Measurements from ENCODE around the gene NPLOC4.
"Not testable (repeated sequence)": the region's sequence is repeated elsewhere in the genome, so short reads cannot be mapped to it uniquely, and the experiment has no call there.

NPLOC4 gene

DNA sequence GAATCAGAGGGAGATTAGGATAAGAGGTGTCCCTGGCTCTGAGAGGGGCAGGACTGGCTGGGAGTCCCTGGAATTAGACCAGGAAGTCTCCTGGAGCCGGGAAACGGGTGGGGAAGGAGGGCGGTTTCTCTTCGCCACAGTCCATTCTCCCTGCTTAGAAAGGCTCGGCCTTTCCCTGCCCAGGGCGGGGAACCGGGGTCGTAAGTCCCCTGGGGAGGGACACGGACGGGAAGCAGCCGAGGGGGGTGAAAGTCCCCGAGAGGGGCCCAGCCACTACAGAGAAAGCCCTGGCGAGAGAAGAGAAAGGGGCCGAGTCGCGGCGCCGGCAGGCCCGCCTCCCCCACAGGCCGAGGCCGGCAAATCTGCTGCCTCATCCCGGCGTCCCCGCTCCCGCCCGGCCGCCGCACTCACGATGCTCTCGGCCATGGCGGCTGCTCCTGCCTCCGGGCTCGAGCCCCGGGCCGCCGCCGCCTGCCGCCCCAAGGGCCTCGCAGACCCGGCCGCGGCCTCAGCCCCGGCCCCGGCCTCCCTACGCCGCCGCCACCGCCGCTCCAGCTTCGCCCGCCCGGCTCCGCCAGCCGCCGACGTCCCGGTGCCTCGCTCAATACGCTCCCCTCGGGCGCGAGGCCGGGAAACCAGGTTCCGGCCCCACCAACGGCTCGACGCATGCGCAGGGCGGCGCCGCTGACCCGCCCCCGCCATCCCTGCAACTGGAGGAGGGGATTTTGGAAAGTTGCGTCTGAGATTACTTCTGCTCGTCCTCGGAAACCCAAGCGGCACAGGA lies at the start of gene NPLOC4, which contains the start of gene TSPAN10:
NPLOC4 (minus strand) TSS at position 608 of the 784 bp plus-strand sequence; CDS start at position 426, 182 bp downstream.
TSPAN10 (plus strand) TSS at position 692 of the 784 bp plus-strand sequence. CDS start 5,217 bp downstream, outside the sequence.
- peak; percentile 100 for DNase-seq (ENCODE audit: low spot score)

- no peak for DNase-seq (ENCODE audit: low spot score)
Observed at GRCh38 chr17:81686614-81687013, 49.7 kb upstream of the NPLOC4 start.

DNA sequence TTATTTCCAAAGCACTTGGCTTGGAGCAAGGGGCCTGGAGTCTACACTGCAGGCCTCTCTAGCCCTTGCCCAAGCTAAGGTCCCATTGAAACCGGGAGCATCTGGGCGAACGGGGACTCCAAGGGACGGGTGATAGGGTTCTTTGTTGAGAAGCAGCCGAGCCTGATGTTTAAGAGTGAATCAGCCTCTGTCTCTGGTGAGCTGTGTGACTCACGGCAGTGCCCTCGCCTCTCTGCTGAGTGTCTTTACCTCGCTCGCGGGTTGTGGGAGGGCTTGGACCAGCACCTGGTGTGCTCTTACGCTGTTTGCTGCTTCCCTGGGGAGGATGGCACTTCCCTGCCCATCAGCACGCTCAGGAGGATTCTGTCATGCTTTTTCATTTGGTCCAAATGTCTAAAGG lies 48.2 kb upstream of the NPLOC4 start:
- DNase-seq (ENCODE audit: low spot score): peak; percentile 72

GRCh38 chr17:81684442-81684911 lies 47.6 kb upstream of the NPLOC4 start:
- DNase-seq (ENCODE audit: low spot score): peak; percentile 89

DNA sequence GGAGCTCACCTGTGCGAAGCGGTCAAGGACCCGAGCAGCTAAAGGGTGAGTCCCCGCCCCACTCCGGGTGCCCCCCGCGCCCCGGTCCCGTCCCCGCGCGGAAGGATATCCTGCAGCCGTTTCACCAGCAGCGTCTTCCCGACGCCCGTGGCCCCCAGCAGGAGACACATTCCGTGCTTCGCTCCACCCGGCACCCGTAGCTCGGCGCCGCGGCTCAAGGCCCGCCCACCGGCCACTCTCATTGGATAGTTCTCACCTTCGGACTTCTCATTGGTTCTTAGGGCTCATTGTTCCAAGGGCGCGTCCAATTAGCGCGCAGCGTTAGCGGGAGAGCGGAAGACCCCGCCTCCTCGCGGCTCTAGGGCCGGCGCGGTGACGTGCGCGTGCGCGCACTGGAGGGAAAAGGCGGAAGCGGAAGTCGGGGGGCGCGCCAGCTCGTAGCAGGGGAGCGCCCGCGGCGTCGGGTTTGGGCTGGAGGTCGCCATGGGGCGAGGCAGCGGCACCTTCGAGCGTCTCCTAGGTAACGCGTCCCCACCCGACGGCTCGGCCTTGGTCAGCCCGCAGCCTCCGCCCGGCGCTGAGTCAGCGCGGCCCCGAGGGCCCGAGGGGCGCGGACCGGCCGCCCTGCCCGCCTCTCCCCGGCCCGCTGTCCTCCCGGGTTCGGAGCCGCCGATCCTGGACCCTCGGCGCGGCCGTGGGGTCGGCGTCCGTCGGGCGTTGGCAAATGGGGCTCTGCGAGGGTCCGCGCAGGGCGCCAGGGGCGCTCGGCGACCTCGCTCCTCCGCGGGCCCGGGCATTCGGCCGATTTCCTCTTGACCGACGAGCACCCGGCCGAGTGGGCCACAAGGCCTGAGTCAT lies 46.9 kb upstream of the NPLOC4 start, which contains the start of the genes ARL16 and HGS:
ARL16 (minus strand) TSS at position 214 of the 858 bp plus-strand sequence; CDS start at position 170, 44 bp downstream.
HGS (plus strand) TSS at position 428 of the 858 bp plus-strand sequence; CDS start at position 484, 56 bp downstream.
- peak; percentile 99 for DNase-seq (ENCODE audit: low spot score)

DNA sequence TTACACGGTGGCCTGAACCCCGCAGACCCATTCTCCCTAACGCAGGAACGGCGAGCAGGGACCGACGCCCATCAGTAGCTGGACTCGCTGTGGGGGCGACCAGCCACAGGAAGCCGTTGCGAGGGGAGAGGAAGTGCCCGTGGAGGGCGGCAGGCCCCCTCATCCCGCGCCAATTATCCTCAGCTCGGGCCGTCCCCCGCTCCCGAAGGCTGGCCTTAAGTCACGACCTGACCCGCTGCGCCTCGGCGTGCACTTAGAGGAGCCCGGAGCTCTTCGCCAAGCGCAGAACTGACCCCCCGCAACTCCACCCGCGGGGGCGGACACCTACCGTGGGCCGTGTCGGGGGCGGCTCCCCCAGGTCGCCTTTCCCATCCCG lies 46.3 kb upstream of the NPLOC4 start:
- peak; percentile 37 for DNase-seq (ENCODE audit: low spot score)

- no peak for DNase-seq (ENCODE audit: low spot score)
Observed at GRCh38 chr17:81682565-81683207, 45.8 kb upstream of the NPLOC4 start.

DNA sequence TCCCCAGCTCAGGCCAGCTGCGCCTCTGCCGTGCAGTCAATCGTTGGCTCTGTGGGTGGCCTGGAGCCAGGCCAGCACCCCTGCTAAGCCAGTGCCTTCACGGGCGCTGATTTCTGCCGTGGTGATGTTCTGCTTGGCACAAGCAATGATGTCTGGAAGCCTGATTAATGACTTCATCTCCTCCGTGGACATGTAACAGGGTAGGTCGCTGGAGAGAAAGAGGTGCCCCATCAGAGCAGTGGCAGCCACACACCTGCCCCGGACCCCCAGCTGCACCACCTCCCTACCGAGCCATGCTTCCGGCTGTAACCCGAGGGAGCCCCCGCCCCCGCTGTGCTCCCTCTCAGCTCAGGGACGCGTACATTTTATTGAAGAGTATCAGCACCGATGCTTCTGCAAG lies 44.8 kb upstream of the NPLOC4 start:
- DNase-seq (ENCODE audit: low spot score): no peak

DNA sequence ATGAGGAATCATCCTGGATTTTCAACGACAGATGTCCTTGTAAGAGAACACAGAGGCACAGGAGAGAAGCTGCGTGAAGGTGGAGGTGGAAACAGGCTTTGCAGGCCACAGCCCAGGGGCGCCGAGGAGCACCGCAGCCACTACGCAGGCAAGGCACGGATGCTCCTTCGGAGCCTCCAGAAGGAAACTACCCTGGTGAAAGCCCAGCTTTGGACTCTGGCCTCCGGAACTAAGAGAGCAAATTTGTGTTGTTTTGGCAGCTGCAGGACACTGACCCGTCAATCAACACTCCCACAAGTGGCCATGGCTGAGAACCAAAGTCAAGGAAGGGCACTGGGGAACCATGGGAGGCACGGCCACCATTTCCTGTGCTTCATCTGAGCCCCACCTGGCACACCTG lies 43.2 kb upstream of the NPLOC4 start:
- no peak for DNase-seq (ENCODE audit: low spot score)

GRCh38 chr17:81676906-81677305 lies 40.0 kb upstream of the NPLOC4 start:
- DNase-seq (ENCODE audit: low spot score): no peak

DNA sequence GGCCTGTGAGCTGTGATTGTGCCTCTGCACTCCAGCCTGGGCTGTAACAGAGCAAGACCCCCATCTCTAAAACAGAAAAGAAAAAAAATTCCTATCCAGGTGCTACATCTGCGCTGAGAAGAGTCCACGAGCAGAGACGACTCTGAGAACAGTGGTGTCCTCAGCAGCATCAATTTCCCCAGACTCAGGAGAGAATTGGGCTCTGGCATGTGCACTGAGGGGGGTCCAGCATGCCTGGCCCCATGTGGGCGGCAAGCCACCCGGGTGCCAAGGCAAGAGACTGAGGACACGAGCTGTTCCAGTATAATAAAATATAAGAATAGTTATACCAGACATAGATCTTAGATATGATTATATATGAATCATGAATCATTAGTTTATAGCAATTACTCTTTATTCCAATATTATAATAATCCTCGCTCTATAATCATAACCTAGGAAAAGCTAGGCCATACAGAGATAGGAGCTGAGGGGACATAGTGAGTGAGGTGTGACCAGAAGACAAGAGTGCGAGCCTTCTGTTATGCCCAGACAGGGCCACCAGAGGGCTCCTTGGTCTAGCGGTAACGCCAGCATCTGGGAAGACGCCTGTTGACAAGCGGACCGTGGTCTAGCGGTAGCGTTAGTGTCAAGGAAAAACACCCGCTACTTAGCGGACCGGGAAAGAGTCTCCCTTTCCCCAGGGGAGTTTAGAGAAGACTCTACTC lies 38.8 kb upstream of the NPLOC4 start:
- DNase-seq (ENCODE audit: low spot score): not testable (repeated sequence)

DNA sequence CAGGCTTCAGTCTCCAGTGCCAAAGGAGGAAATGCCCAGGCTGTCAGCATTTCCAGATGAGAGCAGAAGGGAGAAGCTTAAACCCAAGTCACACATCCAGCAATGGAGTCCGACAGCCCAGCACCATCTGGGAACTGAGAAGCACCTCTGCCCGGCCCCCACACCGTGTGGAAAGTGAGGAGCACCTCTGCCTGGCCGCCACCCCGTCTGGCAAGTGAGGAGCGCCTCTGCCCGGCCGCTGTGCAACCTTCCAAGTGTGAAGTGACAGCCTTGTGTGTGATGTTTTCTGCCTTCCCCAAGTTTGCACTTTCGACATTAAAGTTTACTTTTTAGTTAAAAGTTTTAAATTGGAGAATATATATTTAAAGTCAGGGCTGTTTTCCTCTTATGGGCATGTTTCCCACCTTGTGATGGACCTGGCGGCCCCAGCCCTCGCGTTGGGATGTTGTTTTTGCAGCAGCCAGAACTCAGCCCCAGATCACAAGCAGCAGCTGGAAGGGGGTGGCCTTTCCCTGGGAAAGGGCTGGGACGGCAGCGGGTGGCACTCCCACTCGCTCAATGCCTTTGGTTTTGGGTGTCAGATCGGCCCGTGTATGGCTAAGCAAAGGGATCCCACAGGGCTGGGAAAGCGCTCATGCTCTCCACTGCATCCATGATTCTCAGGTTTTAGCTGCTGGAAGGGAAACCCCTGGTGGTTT lies 36.8 kb upstream of the NPLOC4 start:
- no peak for DNase-seq (ENCODE audit: low spot score)

DNA sequence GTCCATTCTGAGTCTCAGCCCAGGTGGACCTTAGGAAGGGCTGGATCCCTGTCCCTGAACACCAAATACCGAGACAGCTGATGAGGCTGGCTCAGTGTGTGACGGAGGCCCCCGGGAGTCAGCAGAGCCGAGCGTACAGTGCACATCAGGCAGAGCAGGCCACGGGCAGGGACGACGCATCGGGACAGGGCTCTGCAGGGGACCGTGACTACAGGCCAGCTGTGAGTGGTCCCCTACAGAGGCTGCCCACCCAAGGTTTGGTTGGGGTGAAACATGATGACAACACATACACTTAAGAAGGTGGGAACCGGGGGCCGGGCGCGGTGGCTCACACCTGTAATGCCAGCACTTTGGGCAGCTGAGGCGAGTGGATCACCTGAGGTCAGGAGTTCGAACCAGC lies 36.0 kb upstream of the NPLOC4 start:
- DNase-seq (ENCODE audit: low spot score): no peak

GRCh38 chr17:81672504-81672903 lies 35.6 kb upstream of the NPLOC4 start:
- DNase-seq (ENCODE audit: low spot score): no peak

DNA sequence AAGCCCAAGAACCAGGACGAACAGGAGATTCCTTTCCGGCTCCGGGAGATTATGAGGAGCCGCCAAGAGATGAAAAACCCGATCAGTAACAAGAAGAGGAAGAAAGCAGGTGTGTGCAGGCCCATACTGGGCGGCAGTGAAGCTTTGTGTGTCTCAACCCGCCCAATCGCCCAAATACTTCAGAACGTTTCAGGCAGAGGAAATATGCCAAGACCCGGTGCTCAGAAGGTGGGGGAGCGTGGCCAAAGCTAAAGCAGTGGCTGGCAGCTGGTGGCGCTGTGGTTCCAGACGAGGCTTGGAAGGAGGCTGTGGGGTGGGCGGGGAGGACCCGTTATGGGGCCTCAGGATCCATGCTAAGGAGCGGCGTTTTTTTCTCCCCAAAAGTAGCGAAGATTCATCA lies 30.8 kb upstream of the NPLOC4 start:
- DNase-seq (ENCODE audit: low spot score): no peak

DNA sequence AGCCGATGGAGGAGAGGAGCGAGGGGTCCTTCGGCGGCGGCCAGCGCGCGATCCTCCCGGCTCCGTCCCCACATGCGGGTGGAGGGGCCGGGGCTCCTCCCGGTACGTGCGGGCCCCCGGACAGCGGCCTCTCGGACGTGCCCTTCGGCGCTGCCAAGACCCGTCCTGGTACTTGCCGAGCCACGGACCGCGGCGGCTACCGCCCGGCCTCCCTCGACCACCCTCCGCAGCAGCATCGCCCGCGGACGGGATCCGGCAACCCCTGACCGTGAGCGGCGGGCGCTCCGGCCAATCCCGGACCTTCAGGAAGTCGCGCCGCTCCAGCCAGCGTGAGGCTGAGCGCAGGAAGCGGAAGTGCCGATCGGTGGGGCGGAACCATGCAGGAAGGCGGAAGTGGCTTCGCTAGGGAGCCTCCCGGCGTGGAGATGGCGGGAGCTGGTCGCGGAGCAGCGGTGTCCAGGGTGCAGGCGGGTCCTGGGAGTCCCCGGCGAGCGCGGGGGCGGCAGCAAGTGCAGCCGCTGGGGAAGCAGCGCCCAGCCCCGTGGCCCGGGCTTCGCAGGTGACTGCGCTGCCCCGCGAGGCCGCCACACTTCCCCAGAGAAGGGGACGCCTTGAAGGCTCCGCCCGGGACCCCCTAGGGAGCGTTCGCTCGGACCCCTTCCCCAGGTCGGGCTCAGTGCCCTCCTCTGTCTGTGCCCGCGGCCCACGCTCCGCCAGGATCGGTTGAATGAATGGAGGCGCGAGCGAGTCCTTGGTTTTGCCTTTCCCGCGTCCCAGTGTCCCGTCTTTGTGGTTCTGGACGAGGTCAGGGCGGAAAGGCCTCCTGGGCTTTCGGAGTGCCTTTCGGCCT lies 29.7 kb upstream of the NPLOC4 start, which contains the start of the genes CCDC137 and OXLD1:
CCDC137 (plus strand) TSS at position 396 of the 850 bp plus-strand sequence; CDS start at position 426, 30 bp downstream.
OXLD1 (minus strand) TSS at position 264 of the 850 bp plus-strand sequence; CDS start at position 236, 28 bp downstream.
- DNase-seq (ENCODE audit: low spot score): peak; percentile 98

DNA sequence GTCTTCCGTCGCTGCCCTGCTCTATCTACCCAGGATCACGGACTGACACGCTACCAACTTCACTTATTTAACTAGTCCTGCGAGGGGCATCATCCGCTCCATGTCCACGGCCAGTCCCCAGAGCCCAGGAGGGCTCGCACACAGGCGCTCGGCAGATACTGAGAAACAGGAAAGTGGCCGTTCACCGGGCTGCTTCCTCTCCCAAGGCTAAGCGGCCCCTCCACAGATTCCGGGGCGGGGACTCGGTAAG lies 29.1 kb upstream of the NPLOC4 start:
- no peak for DNase-seq (ENCODE audit: low spot score)

DNA sequence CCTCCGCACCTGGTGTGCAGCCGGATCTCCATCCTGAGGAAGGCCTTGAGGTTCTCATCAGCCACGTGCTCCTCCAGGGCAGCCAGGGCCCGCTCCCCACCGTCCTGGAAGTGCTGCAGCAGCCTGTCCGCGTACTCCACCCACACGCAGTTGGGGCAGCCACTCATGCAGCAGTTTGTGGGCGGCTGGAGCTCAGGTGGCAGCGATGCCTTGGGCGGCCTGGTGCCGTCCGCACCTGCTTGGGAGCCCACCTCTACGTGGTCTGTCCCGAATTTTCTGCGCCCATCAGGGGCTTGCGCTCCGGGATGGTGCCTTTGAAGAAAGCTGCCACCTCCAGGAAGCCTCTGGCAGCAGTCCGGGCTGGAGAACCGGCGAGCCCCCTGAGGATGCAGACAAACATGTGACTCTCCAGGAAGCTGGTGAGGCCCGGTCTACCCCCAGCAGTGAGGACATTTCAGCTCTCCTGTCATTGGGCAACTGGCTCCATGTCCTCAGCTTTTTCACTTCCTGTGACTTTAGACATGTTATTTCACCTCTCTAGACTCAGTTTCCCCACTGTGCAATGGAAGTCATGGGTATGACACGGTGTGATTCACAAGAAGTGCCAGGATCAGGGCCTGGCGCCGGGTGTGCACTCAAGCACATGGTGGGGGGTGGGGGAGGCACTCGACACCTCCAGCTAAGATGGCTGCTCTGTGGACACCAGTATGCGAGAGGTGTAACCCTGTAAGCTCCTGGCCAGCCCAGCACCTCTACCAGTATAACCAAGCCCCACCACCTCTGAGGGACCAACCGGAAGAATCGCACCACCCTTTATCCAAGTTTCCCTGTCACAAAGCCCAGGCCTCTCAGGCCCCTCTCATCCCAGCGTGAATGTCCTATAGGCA lies 28.5 kb upstream of the NPLOC4 start:
- DNase-seq (ENCODE audit: low spot score): peak; percentile 41

- no peak for DNase-seq (ENCODE audit: low spot score)
Observed at GRCh38 chr17:81664051-81664470, 27.1 kb upstream of the NPLOC4 start.
